Endothelial cell of hepatic sinusoid (primary cell): Measurements from ENCODE around the gene ABLIM2.

ENCODE experiments used
- in situ Hi-C: cut with HindIII; loops from 2 replicates; pipeline ENCODE4 v1.10.0; 2017; ENCODE audit warnings: low sequenced_read_pairs

ABLIM2 gene

GRCh38 chr4:8158710-8159536 lies at the start of gene ABLIM2:
Gene ABLIM2 (minus strand): TSS chr4:8158813. CDS start chr4:8158689, 124 bp downstream.
- in situ Hi-C loops, result no loop called here

GRCh38 chr4:8207314-8207713 lies 48.7 kb upstream of the ABLIM2 start:
- in situ Hi-C loops, result no loop called here

- in situ Hi-C loops, result no loop called here
These were observed 47.4 kb upstream of the ABLIM2 start for GRCh38 chr4:8205749-8206611.

- in situ Hi-C loops, result no loop called here
These were observed 46.7 kb upstream of the ABLIM2 start for GRCh38 chr4:8205241-8205707.

GRCh38 chr4:8204576-8205227 lies 46.1 kb upstream of the ABLIM2 start:
- in situ Hi-C loops, result no loop called here

GRCh38 chr4:8203817-8204216 lies 45.2 kb upstream of the ABLIM2 start:
- in situ Hi-C loops, result no loop called here

GRCh38 chr4:8203052-8203401 lies 44.4 kb upstream of the ABLIM2 start:
- in situ Hi-C loops, result no loop called here

- in situ Hi-C loops, result no loop called here
These were observed 43.8 kb upstream of the ABLIM2 start for GRCh38 chr4:8202108-8203051.

GRCh38 chr4:8201321-8201781 lies 42.7 kb upstream of the ABLIM2 start:
- in situ Hi-C loops, result no loop called here

GRCh38 chr4:8200302-8200975 lies 41.8 kb upstream of the ABLIM2 start:
- in situ Hi-C loops, result no loop called here

- in situ Hi-C loops, result no loop called here
These were observed 41.1 kb upstream of the ABLIM2 start for GRCh38 chr4:8199594-8200301.

GRCh38 chr4:8198906-8199593 lies 40.4 kb upstream of the ABLIM2 start, which contains the start of gene SH3TC1:
Gene SH3TC1 (plus strand): TSS chr4:8199290. CDS start chr4:8205195, 5,905 bp downstream.
- in situ Hi-C loops, result no loop called here

- in situ Hi-C loops, result no loop called here
These were observed 39.7 kb upstream of the ABLIM2 start for GRCh38 chr4:8198206-8198905.

GRCh38 chr4:8197521-8197920 lies 38.9 kb upstream of the ABLIM2 start:
- in situ Hi-C loops, result no loop called here

- in situ Hi-C loops, result no loop called here
These were observed 37.3 kb upstream of the ABLIM2 start for GRCh38 chr4:8195841-8196458.

- in situ Hi-C loops, result no loop called here
These were observed 36.8 kb upstream of the ABLIM2 start for GRCh38 chr4:8195431-8195830.
